ENCODE measurements around the gene RS1. TPM values are rescaled to one million over a fixed set of nuclear protein-coding genes. Genes with fewer than 3 reads are reported as not detected.

RS1 gene
- total and polyA plus RNA-seq, 10 of the 15 experiments (the other 5 are each of a cell fraction or from before 2014, with no cell fraction given), result 0.04 to 0.26 TPM; not detected in 8

DNA sequence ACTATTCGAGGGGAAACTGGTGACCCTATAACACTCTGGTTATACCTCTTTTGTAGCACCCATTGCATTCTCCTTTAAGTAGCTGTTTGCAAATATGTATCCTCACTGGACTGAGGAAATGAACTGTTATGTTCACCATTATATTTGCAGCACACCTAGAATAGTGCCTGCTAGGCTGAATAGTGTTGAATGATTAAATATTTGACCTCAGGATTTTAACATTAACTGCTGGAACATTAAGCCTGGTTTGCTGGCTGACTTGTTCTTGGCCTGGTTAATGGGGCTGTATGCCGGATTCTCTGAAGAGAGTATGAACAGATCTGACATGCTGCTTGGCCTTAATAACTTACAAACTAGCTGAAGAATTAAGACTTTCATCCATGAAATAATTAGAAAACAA is 80.1 kb downstream of the RS1 start:
- ChIA-PET CTCF (no interaction called here), RAD21 (ENCODE audit: unreplicated experiment) (no interaction called here), POLR2A (no interaction called here), SMC1A (ENCODE audit: uncharacterized antibody, unreplicated experiment) (no interaction called here)
- Histone ChIP-seq H3K4me3 (no peak overlapping the region), H3K4me2 (ENCODE audit: control insufficient read depth, insufficient read depth) (no peak overlapping the region), H3K79me2 (ENCODE audit: control insufficient read depth, insufficient read depth, low read length) (no peaks in the 10 kb centered on the region), H4K20me1 (ENCODE audit: control insufficient read depth, insufficient read depth) (no peaks in the 10 kb centered on the region), H2AFZ (ENCODE audit: control insufficient read depth, low read depth, low read length) (no peak overlapping the region), H3K27ac (ENCODE audit: control insufficient read depth, insufficient read depth) (no peak overlapping the region), H3K9me3 (replicated peaks; ENCODE audit: control insufficient read depth, insufficient read depth, low read length) (no peaks in the 10 kb centered on the region), H3K4me1 (ENCODE audit: control insufficient read depth, insufficient read depth, low read length) (no peaks in the 10 kb centered on the region), H3K36me3 (ENCODE audit: control insufficient read depth in 2 of 2, insufficient read depth in 2 of 2, low read length in 1 of 2) (no peaks in the 10 kb centered on the region), H3K9ac (ENCODE audit: control insufficient read depth, insufficient read depth, low read length) (no peak overlapping the region), H3K27me3 (replicated peaks in 1 of 2; ENCODE audit: control insufficient read depth in 2 of 2, insufficient read depth in 2 of 2, low read length in 1 of 2) (no peaks in the 10 kb centered on the region)
- intact Hi-C loops (cut with micrococcal nuclease; ENCODE audit: unreplicated experiment), result no loop called here
- in situ Hi-C loops (cut with MboI), result no loop called here
- TF ChIP-seq ZSCAN29 (IDR thresholded peaks at IDR 0.05), result no peak
- no peak for TF ChIP-seq ASH2L (IDR thresholded peaks at IDR 0.05; ENCODE audit: borderline replicate concordance, low read depth)
- TF ChIP-seq SREBF1 (IDR thresholded peaks at IDR 0.05; ENCODE audit: low read length), result no peak
- TF ChIP-seq, protein P1, sequence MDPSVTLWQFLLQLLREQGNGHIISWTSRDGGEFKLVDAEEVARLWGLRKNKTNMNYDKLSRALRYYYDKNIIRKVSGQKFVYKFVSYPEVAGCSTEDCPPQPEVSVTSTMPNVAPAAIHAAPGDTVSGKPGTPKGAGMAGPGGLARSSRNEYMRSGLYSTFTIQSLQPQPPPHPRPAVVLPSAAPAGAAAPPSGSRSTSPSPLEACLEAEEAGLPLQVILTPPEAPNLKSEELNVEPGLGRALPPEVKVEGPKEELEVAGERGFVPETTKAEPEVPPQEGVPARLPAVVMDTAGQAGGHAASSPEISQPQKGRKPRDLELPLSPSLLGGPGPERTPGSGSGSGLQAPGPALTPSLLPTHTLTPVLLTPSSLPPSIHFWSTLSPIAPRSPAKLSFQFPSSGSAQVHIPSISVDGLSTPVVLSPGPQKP (IDR thresholded peaks at IDR 0.05; ENCODE audit: low read depth, low read length), result no peak
- no peak for TF ChIP-seq ATF7 (IDR thresholded peaks at IDR 0.05; ENCODE audit: low read depth)
- no peak for TF ChIP-seq RBBP5 (conservative IDR thresholded peaks at IDR 0.05)
- TF ChIP-seq NFXL1 (IDR thresholded peaks at IDR 0.05; ENCODE audit: borderline replicate concordance), result no peak
- DNase-seq (ENCODE audit: low read depth, low spot score) (no peak), FAIRE-seq (no peak), ATAC-seq (no peak)
- no TSS peak for BruUV-seq (replicated peaks)
- WGBS (ENCODE audit: insufficient coverage, insufficient replicate concordance, low lambda C conversion rate, missing lambda C conversion rate), result 75% methylated on average over 2 of the region's 2 CpGs

Other genes starting within 250 kb of the RS1 start
- 7.3 and 10.2 TPM in 2 replicates for gene CDKL5, start 246.5 kb downstream of the RS1 start, total RNA-seq (2014; rRNA removed)
- 11.2 and 12.4 TPM in 2 replicates for gene CDKL5, start 246.5 kb downstream of the RS1 start, total RNA-seq (2014; rRNA removed; fragmentation: Illumina TruSeq; extraction: Trizol)
- gene CDKL5, start 246.5 kb downstream of the RS1 start, total RNA-seq (2021), result 14.5 and 15.3 TPM in 2 replicates
- gene CDKL5, start 246.5 kb downstream of the RS1 start, polyA plus RNA-seq (2011; rRNA removed), result 1.9 and 2.3 TPM in 2 replicates
- gene CDKL5, start 246.5 kb downstream of the RS1 start, polyA plus RNA-seq (2014; fragmentation: Illumina TruSeq; extraction: Trizol), result 9.4 and 11.5 TPM in 2 replicates
- 1 to 10 TPM; 1.4 to 2.3 TPM for gene CDKL5, start 246.5 kb downstream of the RS1 start, polyA plus RNA-seq (2014; fragmentation: Nextera tagmentation; extraction: Ambion mirVana)
- 5.8 and 6.6 TPM in 2 replicates for gene CDKL5, start 246.5 kb downstream of the RS1 start, polyA plus RNA-seq (2014; rRNA removed)
- gene CDKL5, start 246.5 kb downstream of the RS1 start, polyA plus RNA-seq (2016; fragmentation: Nextera tagmentation; extraction: Ambion mirVana), result 1 to 10 TPM; 4.9 to 6.0 TPM
- 0.38 and 1.7 TPM in 2 replicates for gene PPEF1, start 35.5 kb upstream of the RS1 start, total RNA-seq (2014; rRNA removed)
- gene PPEF1, start 35.5 kb upstream of the RS1 start, total RNA-seq (2014; rRNA removed; fragmentation: Illumina TruSeq; extraction: Trizol), result 0.49 and 0.74 TPM in 2 replicates
- 0.31 and 0.56 TPM in 2 replicates for gene PPEF1, start 35.5 kb upstream of the RS1 start, total RNA-seq (2021)
- gene PPEF1, start 35.5 kb upstream of the RS1 start, polyA plus RNA-seq (2011; rRNA removed), result 2.2 and 2.7 TPM in 2 replicates
- gene PPEF1, start 35.5 kb upstream of the RS1 start, polyA plus RNA-seq (2014; fragmentation: Illumina TruSeq; extraction: Trizol), result 0.48 and 0.50 TPM in 2 replicates
- gene PPEF1, start 35.5 kb upstream of the RS1 start, polyA plus RNA-seq (2014; fragmentation: Nextera tagmentation; extraction: Ambion mirVana), result under 1 TPM; 0.24 to 0.26 TPM
- gene PPEF1, start 35.5 kb upstream of the RS1 start, polyA plus RNA-seq (2014; rRNA removed), result 0.29 and 1.0 TPM in 2 replicates
- gene PPEF1, start 35.5 kb upstream of the RS1 start, polyA plus RNA-seq (2016; fragmentation: Nextera tagmentation; extraction: Ambion mirVana), result under 1 TPM; 0.58 to 0.84 TPM

All from GM12878 (cell line).